ENCODE results near the gene GJA9.
"Not testable (repeated sequence)": the region's sequence is repeated elsewhere in the genome, so short reads cannot be mapped to it uniquely, and the experiment has no call there.

GJA9 gene

GRCh38 chr1:38873027-38873969 lies 8.1 kb downstream of the GJA9 start, which contains the start of gene MYCBP:
Gene MYCBP, minus strand, starts transcription at chr1:38873348. Its CDS starts 43 bp downstream, at chr1:38873305.
- DNase-seq, result peak; percentile 94 to 96

GRCh38 chr1:38872401-38873026 lies 8.9 kb downstream of the GJA9 start:
- DNase-seq, result peak in 1 of 2 experiments; percentile 8

- no peak for DNase-seq
These were observed 10.4 kb downstream of the GJA9 start for GRCh38 chr1:38870996-38871395.

- DNase-seq, result no peak
These were observed 14.2 kb downstream of the GJA9 start for GRCh38 chr1:38867208-38867607.

- no peak for DNase-seq
These were observed 16.2 kb downstream of the GJA9 start for GRCh38 chr1:38865112-38865715.

- no peak for DNase-seq
These were observed 21.0 kb downstream of the GJA9 start for GRCh38 chr1:38860454-38860795.

GRCh38 chr1:38859561-38860453 lies 21.6 kb downstream of the GJA9 start, which contains the start of gene RRAGC:
Gene RRAGC, minus strand, starts transcription at chr1:38859772. Its CDS starts 126 bp downstream, at chr1:38859646.
- DNase-seq, result peak; percentile 98

- DNase-seq, result peak; percentile 37 to 38
These were observed 22.4 kb downstream of the GJA9 start for GRCh38 chr1:38858833-38859560.

GRCh38 chr1:38852780-38853179 lies 28.6 kb downstream of the GJA9 start:
- DNase-seq, result no peak

GRCh38 chr1:38848071-38848470 lies 33.3 kb downstream of the GJA9 start:
- no peak for DNase-seq

- no peak for DNase-seq
These were observed 35.2 kb downstream of the GJA9 start for GRCh38 chr1:38846210-38846609.

- DNase-seq, result not testable (repeated sequence)
These were observed 36.3 kb downstream of the GJA9 start for GRCh38 chr1:38845088-38845487.

- no peak for DNase-seq
These were observed 41.1 kb downstream of the GJA9 start for GRCh38 chr1:38840281-38840680.

GRCh38 chr1:38839363-38839762 lies 42.0 kb downstream of the GJA9 start:
- DNase-seq, result no peak

- DNase-seq, result not testable (repeated sequence)
These were observed 45.1 kb downstream of the GJA9 start for GRCh38 chr1:38836316-38836715.

GRCh38 chr1:38834937-38835827 lies 46.2 kb downstream of the GJA9 start:
- peak in 1 of 2 experiments; percentile 11 for DNase-seq

- DNase-seq, result no peak
These were observed 47.1 kb downstream of the GJA9 start for GRCh38 chr1:38834221-38834782.

- no peak for DNase-seq
These were observed 48.2 kb downstream of the GJA9 start for GRCh38 chr1:38833146-38833545.

- DNase-seq, result no peak
These were observed 49.0 kb downstream of the GJA9 start for GRCh38 chr1:38832370-38832734.

GRCh38 chr1:38831731-38832369 lies 49.5 kb downstream of the GJA9 start:
- no peak for DNase-seq
